Astrocyte of the hippocampus (primary cell): ENCODE data around the gene RRP1B.

ENCODE experiments used
- DNase-seq: peaks from one replicate; pipeline ENCODE4 v3.0.0; 2011; ENCODE audit warnings: low read depth, low spot score

The RRP1B gene

GRCh38 chr21:43743947-43744346 is 84.6 kb downstream of the RRP1B start:
- DNase-seq: no peak

- no peak for DNase-seq
Measured at GRCh38 chr21:43744725-43745124, 85.4 kb downstream of the RRP1B start.
